ENCODE results near the gene MGST1.

DNA sequence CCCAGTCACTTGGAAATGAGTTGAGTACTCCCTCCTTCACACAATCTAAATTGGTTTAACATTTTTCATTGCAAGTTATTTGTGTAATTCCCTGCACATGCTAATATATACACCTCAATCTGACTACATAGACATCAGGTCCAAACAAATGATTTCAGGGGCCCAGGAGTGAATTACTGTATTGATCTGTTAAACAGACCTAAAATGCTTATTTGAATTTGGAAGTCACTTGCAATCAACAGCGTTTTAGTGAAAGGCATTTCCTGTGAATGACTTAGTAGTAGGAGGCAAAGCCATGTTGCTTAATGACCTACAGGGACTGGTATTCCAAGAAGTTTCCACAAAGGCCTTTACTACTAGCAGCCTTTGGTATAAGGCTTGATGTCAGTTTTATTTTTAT, 47.3 kb upstream of the MGST1 start:
- TF ChIP-seq CTCF (IDR thresholded peaks at IDR 0.05 in 8 of 11, conservative IDR thresholded peaks at IDR 0.05 in 3 of 11) (no peak), POLR2AphosphoS5 (IDR thresholded peaks at IDR 0.05) (no peak), POLR2A (IDR thresholded peaks at IDR 0.05) (no peak)
